Endothelial cell (in vitro differentiated cells): Measurements from ENCODE around the gene FAM131A. TPM values are rescaled to one million over a fixed set of nuclear protein-coding genes. Genes with fewer than 3 reads are reported as not detected.

Experiments
- DNase-seq: peaks from one replicate; pipeline ENCODE4 v3.0.0; 2021; ENCODE audit warnings: low spot score
- H3K27ac Mint-ChIP-seq: one replicate; pipeline ENCODE4 v1.8.0; 2021; ENCODE audit warnings: mixed read lengths, inconsistent platforms; ENCODE audit not compliant: unreplicated experiment
- H3K27me3 Mint-ChIP-seq: one replicate; pipeline ENCODE4 v1.8.0; 2021; ENCODE audit warnings: mild to moderate bottlenecking, moderate library complexity, mixed read lengths, inconsistent platforms; ENCODE audit not compliant: unreplicated experiment
- H3K36me3 Mint-ChIP-seq: one replicate; pipeline ENCODE4 v1.8.0; 2021; ENCODE audit warnings: mild to moderate bottlenecking, low read depth, mixed read lengths, inconsistent platforms; ENCODE audit not compliant: unreplicated experiment
- H3K4me1 Mint-ChIP-seq: one replicate; pipeline ENCODE4 v1.8.0; 2021; ENCODE audit warnings: mild to moderate bottlenecking, mixed read lengths, inconsistent platforms; ENCODE audit not compliant: unreplicated experiment
- H3K4me3 Mint-ChIP-seq: one replicate; pipeline ENCODE4 v1.8.0; 2021; ENCODE audit warnings: mild to moderate bottlenecking, mixed read lengths, inconsistent platforms; ENCODE audit not compliant: unreplicated experiment
- H3K9me3 Mint-ChIP-seq: one replicate; pipeline ENCODE4 v1.8.0; 2021; ENCODE audit warnings: mixed read lengths, inconsistent platforms; ENCODE audit not compliant: unreplicated experiment
- CTCF ChIP-seq: fragments of 200-600 bp; sonication (generic); IDR thresholded peaks from one replicate; pipeline ENCODE4 v1.5.0; 2021; ENCODE audit warnings: antibody characterized with exemption; ENCODE audit not compliant: unreplicated experiment
- total RNA-seq: library from RNA; stranded (reverse); fragmentation: NEBNext Ultra II Directional; extraction: Animal tissue kit (Norgen Biotek cat#: 25700); gene quantifications from one replicate; pipeline ENCODE4 v1.2.1, GENCODE V29; 2021; ENCODE audit not compliant: unreplicated experiment

FAM131A gene
- total RNA-seq, 1 donor from 2014 or later: 15.8 TPM

DNA sequence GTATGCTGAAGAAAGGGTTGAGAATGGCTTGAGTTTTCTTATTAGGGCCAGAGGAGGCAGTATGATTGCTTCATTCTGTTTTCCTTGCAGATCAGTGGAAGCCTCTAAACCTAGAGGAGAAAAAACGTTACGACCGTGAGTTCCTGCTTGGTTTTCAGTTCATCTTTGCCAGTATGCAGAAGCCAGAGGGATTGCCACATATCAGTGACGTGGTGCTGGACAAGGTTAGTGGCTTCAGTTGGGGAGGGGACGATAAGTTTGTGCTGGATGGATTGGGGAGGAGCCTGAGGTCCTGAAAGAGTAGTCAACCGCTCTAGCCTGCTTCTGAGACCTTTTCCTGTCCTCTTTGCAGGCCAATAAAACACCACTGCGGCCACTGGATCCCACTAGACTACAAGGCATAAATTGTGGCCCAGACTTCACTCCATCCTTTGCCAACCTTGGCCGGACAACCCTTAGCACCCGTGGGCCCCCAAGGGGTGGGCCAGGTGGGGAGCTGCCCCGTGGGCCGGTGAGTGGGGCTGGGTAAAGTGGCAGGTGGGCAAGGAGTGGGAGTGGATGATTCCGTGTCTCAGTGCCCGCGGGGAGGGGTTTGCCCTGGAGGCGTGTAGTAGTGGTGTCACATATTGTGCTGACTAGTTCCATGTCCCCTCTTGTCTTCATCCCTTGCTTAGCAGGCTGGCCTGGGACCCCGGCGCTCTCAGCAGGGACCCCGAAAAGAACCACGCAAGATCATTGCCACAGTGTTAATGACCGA lies 14.5 kb upstream of the FAM131A start:
- peaks cover 9% of the 10 kb centered on the region for H3K27me3 Mint-ChIP-seq
- peak overlapping the region; percentile 57 for H3K27ac Mint-ChIP-seq
- no peaks in the 10 kb centered on the region for H3K9me3 Mint-ChIP-seq
- peak overlapping the region; percentile 67 for H3K4me3 Mint-ChIP-seq
- H3K36me3 Mint-ChIP-seq: peaks cover 84% of the 10 kb centered on the region
- no peak for TF ChIP-seq CTCF
- peaks cover 11% of the 10 kb centered on the region for H3K4me1 Mint-ChIP-seq
- DNase-seq: no peak

DNA sequence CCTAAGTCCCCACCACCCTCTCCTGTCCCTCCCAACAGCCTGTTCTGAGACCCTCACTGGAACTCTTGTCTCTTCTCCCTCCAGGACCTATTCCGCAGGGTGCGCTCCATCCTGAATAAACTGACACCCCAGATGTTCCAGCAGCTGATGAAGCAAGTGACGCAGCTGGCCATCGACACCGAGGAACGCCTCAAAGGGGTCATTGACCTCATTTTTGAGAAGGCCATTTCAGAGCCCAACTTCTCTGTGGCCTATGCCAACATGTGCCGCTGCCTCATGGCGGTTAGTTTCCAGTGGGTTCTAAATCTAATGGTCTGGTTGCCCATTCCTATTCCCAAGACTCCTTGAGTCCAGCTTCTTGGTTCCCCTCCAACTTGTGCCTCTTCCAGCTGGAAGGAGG lies 13.7 kb upstream of the FAM131A start:
- no peaks in the 10 kb centered on the region for H3K9me3 Mint-ChIP-seq
- peak overlapping the region; percentile 57 for H3K27ac Mint-ChIP-seq
- no peak for DNase-seq
- peak overlapping the region; percentile 67 for H3K4me3 Mint-ChIP-seq
- peaks cover 8% of the 10 kb centered on the region for H3K4me1 Mint-ChIP-seq
- TF ChIP-seq CTCF: no peak
- H3K27me3 Mint-ChIP-seq: peaks cover 12% of the 10 kb centered on the region
- H3K36me3 Mint-ChIP-seq: peaks cover 86% of the 10 kb centered on the region

GRCh38 chr3:184325269-184325668 lies 12.1 kb upstream of the FAM131A start:
- Mint-ChIP-seq H3K27me3 (peaks cover 9% of the 10 kb centered on the region), H3K4me3 (peak overlapping the region; percentile 49), H3K9me3 (no peaks in the 10 kb centered on the region), H3K36me3 (peaks cover 87% of the 10 kb centered on the region), H3K4me1 (peaks cover 9% of the 10 kb centered on the region), H3K27ac (peak overlapping the region; percentile 21)
- TF ChIP-seq CTCF: no peak
- DNase-seq: no peak

- peaks cover 9% of the 10 kb centered on the region for H3K27me3 Mint-ChIP-seq
- peaks cover 7% of the 10 kb centered on the region for H3K4me1 Mint-ChIP-seq
- TF ChIP-seq CTCF: no peak
- H3K9me3 Mint-ChIP-seq: no peaks in the 10 kb centered on the region
- peaks cover 82% of the 10 kb centered on the region for H3K36me3 Mint-ChIP-seq
- no peak for DNase-seq
- H3K27ac Mint-ChIP-seq: peak overlapping the region; percentile 48
- no peak overlapping the region for H3K4me3 Mint-ChIP-seq
These were observed 11.6 kb upstream of the FAM131A start for GRCh38 chr3:184325715-184326369.

- DNase-seq: no peak
- Mint-ChIP-seq H3K27me3 (peaks cover 15% of the 10 kb centered on the region), H3K36me3 (peaks cover 80% of the 10 kb centered on the region), H3K4me1 (peaks cover 18% of the 10 kb centered on the region), H3K9me3 (no peaks in the 10 kb centered on the region), H3K27ac (no peak overlapping the region), H3K4me3 (peak overlapping the region; percentile 79)
- TF ChIP-seq CTCF: no peak
These were observed 10.2 kb upstream of the FAM131A start for GRCh38 chr3:184327171-184327570.
